ENCODE measurements around the gene MRPL14.

Gene MRPL14

DNA sequence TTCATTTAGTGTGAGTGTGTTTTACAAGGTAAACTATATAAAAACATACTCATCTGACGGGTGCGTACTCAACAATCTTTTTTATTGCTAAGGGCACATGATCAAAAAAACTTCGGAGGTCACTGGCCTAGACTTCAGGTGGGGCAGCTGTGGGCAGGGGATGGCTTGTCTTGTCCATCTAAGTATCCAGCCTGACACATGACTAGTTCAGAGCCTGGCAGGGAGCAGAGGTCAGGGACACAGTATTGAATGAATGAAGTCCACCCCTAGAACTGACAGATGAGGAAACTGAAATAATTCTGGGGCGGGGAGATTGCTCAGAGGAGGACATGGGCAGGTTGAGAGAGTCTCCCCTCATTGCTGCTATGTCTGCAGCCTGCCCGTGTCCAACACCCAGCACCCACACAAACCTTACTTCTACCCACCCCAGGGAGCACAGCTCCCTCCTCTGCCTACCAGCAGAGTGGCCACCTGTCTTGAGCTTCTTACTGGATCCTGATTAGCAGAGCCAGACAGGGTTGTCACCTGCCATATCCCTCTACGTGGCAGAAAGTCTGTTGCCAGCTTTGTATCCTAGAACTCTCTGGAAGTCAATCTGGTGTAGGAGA, 48.9 kb downstream of the MRPL14 start:
- DNase-seq: no peak

DNA sequence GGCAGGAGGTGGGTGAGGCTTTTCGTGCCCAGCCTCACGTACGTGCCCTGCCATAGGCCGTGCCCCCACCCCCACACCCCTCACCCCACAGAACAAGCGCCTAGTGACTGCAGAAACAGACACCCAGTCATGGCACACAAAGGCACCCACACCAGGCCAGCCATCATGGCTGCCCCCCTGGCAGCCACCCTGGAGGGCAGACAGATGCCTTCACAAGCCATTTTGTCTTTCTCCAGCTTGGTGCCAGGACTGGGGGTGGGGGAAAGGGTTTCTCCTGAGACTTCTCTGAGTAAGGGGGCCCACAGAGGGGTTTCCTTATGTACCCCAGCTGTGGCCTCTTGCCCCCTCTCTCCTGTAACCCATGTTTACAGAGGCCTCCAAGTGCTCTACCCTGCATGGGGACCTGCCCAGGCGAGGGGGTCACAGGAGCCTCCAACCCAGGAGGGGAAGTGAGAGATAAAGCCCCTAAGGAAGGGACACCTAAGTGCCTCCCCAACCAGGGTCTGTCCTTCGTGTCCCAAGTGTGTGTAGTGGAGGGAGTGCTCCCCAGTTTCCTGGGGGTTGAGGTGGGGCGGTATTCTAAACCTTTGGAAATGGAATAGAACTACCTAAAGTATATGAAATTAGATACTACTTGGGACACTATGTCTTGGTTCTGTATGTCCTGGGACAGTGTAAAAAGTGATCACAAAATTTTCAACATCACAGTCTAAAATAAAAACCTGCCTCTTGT, 49.9 kb downstream of the MRPL14 start:
- no peak for DNase-seq

DNA sequence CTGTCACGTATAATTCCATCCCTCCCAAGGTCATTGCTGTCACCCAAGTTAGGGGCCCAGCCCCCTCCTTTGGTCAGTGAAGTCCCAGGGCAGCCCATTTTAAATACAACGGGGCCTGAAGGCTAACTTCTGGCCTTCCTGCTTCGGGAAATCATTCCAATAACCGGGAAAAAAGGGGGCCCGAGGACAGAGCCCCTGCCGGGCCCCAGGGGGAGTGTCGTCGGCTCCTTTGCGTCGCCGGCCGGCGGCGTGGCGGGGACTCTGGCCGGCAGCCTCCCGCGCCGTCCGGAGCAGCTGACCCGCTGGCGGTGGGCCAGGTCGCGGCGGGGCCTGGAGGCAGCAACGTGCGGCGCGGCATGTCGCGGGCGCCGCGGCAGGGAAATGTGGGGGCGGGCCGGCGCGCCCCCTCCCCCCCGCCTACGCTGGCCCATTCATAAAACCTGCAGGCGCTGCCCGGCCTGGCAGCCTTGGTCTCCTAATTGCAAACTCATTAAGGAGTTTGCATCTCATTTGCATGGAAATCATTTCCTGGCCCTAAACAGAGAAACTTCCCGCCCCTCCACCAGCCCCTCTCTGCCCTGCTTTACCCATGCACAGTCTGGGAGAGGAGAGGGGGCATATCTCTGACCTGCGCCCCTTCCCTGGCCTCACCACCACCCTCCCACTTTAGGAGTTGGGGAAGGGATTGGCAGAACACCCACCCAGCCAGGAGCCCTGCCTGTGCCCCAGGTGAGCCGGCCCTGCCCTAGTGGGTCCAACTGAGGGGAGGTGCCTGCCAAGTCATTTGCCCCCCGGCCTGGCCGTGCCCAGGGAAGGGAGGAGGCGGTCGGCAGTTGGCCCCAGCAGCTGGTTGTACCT, 50.7 kb downstream of the MRPL14 start:
- DNase-seq: no peak

DNA sequence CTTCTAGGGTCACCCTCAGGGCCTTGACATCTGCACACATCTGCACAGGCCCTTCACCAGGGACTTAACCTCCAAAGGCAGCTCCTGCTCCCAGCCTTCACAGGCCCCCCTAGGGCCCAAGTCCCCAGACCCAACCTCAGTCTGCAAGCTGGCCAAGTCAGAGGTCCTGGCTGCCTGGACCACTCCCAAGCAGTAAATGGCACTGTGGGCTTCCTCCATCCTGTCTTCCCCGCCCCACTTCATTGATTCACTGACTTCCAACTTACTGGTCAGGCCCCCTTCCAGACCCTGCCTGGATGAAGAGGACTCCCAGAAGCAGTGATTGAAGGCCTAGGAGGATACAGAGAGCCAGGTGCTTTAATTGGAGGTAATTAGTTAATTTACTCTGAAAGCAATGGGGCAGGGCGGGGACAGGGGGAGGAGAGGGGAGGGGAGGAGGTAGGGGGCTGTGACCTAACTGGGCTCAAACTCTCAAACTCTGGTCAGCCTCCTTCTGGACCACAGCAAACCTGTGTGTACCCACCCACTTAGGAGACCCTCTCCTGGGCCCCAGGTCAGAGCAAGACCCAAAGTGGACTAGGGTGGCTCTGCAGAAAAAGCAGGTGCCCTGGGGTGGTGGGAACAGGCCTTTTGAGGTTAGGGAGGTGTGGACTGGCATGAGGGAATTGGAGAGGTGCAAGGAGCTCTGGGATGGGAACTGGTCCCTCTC, 51.5 kb downstream of the MRPL14 start:
- no peak for DNase-seq

DNA sequence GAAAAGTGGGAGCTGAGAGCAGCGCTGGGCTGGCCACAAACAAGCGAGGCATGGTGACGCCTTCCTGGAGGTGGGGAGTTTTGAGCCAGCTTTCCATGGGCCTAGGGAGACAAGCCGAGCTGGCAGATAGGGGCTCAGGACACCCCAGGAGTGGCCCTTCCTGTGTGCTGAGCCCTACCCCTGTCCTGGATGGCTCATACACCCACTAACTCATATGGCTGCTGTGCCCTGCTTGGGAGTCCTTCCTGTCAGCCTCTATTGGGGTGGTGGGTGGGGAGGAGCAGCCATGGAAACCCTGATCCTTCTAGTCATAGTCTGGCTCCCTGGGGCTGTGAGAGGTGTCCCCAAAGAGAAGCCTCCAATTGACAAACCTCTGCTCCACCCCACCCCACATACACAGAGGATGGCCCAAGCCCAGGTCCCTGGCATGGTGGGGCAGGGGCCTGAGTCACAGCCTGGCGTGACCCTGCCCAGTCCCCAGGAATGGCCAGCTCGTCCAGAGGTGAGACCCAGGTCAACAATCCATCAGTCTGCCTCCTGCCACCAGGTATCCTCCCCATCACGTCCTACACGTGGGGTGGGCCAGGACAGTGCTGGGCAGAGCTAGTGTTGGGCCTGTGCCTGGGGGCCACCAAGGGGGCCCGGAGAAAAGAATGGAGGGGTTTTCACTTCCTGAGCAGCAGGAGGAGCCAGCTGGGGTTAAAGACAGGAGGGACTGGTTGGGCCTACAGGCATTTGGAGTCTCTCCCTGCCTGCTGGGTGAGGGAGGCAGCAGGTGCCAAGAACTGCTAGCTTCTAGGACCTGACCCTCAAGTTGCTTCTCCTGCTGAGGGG, 52.2 kb downstream of the MRPL14 start:
- DNase-seq: no peak

DNA sequence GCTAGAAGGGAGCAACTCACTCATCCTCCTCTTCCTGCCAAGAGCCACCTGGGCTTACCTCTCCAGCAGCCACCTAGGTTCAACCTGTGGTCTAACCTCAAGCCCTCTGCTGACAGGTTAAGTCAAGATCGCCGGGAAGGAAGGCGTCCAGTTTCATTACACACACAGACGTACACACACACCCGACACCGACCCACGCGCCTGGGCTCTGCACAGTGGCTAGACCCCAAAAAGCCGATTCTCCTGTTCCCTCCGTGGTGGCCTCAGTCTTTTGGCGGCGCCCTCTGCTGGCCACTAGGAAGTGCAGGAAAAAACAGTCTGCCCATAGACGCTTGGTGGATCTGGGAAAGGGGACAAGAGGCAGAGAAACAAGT, 52.8 kb downstream of the MRPL14 start:
- DNase-seq: no peak

DNA sequence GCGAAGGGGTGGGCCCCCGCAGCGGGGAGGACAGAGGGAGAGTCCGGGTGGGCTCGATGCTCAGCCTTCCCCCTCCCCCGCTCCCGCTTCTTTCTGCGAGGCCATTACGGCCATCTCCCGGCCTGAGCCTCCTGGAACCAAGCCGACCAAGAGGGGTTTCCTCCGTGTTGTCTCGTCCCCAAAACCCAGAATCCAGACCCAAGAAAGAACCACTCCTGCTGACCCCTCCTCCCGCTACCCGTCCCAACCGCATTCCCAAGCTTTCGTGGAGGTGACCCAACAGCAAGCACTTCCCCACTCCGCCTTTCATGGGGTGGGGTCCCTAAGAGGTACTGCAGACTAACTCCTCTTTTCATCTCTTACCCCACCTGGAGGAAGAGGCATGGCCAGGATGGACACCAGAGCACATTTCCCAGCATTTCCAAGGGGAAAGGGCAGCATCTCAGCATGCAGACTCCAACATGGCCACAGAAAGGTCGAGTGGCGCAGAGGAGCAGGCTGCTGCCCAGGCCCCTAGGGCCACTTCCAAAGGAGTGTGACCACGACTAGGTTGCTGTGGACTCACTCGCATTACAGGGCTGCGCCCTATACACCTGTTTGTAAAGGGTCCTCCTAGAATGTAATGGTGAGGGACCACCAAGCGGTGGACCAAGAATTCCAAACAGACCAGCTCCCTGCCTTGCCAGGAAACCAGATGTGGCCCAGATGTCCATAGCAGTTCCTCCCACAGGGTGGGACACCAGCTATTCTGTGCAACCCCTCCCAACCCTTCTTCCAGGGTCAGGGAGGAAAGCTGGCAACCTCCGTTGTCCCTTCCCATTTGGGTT, 53.4 kb downstream of the MRPL14 start:
- DNase-seq: no peak

DNA sequence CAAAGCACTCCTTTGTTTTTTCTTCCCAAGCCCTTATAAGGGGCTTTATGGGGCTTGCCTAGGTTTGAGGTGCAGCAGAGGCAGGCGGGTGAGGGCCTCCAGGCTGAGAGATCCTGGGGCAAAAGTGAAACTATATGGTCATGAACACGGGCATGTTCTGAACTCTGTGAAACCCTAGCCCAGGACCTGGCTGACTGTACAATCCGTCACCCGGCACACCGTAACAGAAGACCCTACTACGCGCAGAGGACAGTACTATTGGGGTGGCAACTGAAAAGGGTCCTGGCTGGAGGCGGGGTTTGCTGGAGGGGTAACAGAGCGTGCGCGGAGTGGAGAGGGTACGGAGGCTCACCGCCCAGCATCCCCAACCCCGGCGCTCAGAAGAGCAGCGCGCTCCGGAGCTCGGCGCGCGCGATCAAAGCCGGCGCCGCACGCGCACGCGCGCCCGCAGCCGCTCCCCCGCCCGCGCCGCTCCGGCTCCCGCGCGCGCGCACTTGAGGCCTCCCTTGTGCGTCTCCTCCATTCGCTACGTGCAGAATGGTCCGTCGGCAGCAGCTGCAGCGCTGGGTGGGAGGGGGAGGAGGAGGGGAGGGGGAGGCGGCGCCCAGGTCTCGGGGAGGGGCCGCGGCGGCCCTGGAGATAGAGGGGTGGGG, 54.2 kb downstream of the MRPL14 start:
- no peak for DNase-seq

DNA sequence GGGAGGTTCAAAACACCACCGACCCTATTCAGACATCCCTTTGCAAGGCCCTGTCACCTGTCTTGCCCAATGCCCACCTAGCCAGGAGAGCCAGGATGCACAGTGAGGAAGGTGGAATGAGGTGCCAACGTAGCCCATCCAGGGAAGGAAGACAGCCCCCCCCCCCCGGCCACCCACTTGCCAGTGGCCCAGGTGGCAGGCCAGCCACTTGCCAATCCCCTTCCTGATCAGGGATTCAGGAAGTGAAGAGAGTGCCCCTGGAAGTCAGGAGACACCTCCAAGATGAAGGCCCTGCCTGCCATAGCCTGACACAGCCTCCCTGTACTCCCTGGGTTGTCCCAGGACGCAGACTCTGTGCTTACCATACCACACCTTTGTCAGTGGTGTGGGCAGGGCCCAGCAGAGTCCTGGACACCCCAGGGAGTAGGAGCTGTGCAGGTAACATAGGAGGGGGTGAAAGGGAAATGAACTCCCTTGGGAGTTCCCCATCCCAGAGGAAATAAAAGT, 54.7 kb downstream of the MRPL14 start:
- no peak for DNase-seq

DNA sequence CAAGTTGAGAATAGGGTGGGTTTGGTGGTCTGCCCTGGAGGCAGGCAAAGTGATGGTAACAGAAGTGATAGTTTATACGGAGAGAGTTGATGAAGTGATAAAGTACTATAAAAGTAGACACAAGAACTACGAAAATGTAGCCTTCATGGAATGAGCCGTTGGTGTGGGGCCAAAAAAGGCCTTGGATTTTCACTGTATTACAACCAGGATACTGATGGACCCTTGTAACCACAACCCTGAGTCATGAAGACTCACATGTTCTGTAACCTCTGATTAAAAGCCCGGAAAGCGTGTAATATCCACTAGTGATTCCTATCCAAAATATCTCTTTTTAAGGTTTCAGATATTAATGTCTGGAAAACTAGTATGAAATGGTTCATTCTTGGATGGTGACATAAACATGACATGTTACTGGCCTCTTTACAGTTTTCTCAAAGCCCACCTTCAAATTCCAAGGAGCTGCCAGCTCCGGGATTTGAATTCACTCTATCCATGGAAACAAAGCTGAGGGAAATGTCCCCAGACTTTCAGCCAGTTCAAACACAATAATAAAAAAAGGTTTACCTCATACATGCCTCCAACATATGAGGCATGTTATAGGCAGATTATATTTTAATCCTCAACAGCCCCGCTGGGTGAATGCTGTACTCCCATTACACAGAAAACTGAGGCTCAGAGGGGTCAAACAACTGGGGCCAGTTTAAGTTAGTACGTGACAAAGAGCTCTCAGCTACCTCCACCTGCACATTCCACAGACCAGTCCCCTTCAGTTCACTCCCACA, 55.4 kb downstream of the MRPL14 start:
- no peak for DNase-seq

DNA sequence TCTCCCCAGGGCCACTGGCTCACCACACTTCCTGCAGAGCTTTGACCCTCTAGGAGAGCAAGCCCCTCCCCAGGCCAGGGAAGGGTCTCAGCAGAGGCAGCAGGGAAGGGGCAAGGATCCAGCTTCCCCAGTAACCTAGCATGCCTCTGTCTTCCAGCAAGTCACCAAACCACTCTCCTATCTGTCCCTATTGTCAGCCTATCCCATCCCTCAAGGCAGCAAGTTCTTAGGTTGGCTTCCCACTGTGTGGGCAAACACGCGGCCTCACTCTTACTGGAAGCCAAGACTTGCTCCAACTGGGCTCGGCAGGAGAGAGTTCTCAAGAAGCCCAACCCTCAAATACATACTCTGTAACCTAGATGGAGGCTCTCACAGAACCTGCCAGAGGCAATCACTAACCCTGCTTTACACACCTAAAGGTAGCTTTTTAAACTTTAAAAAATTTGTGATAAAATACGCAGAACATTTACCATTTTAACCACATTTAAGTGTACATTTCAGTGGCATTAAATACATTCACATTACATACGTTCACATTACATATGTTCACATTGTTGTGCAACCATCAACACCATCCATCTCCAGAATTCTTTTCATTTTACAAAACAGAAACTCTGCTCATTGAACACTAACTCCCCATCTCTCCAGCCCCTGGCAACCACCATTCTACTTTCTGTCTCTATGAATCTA, 58.5 kb downstream of the MRPL14 start:
- DNase-seq: no peak

DNA sequence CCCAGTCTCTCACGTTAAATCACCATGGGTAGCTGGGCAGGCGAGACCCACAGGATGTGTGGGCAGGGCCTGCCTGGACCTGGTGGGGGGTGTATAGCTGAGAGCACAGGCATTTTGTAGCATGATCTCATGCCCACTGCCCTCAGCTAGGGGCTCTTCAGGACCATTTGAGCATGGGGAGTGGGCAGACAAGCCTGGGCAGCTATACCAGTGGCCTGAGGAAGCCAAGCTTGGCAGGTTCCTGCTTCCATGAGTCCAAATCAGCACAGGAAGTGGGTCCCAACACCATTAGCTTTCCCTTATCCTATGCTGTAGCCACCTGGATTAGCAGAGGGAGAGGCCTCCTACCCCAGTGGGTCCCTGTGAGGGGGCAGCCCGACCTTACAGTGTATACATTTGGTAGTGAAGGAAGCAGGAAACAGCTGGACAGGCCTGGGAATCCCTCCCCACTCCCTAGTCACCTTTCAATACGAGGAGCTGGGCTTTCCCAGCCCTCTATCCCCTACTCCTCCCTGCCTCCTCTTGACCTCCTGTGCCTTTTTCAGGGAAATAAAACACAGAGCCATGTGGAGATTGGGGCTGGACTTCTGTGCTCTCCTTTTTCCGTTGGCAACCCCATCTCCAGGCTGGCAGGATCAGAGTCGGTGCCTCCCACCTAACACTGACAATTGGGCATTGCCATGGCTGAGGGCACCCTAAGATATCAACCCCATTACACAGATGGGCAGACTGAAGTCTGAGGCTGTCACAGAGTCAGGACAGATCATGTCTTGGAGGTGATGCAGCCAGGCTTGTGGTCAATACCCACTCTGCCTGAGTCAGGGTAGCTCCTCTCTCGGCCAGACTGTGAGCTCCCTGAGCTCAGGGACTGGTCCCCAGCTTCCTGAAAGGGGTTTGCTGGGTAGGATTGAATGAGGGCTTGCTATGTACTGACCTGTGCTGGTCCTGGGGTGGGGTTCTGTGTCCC, 59.8 kb downstream of the MRPL14 start:
- DNase-seq: no peak

DNA sequence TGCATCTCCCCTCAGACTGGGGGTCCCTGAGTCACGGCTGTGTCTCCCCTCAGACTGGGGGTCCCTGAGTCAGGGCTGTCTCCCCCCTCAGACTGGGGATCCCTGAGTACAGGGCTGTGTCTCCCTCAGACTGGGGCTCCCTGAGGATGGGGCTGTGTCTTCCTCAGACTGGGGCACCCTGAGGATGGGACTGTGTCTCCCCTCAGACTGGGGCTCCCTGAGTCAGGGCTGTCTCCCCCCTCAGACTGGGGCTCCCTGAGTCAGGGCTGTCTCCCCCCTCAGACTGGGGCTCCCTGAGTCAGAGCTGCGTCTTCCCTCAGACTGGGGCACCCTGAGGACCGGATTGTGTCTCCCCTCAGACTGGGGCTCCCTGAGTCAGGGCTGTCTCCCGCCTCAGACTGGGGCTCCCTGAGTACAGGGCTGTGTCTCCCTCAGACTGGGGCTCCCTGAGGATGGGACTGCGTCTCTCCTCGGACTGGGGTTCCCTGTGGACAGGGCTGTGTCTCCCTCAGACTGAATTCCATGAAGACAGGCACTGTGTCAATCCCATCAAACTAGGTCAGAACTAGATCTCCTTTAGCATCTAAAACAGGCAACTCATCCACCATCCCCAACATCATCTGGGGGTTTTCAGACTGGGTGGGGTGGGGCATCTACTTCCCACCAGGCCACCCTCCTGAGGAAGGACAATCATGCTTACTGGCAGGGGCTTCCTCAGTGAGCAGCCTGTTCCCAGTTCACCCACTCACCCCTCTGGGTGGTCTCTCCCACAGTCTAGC, 60.7 kb downstream of the MRPL14 start:
- DNase-seq: no peak

DNA sequence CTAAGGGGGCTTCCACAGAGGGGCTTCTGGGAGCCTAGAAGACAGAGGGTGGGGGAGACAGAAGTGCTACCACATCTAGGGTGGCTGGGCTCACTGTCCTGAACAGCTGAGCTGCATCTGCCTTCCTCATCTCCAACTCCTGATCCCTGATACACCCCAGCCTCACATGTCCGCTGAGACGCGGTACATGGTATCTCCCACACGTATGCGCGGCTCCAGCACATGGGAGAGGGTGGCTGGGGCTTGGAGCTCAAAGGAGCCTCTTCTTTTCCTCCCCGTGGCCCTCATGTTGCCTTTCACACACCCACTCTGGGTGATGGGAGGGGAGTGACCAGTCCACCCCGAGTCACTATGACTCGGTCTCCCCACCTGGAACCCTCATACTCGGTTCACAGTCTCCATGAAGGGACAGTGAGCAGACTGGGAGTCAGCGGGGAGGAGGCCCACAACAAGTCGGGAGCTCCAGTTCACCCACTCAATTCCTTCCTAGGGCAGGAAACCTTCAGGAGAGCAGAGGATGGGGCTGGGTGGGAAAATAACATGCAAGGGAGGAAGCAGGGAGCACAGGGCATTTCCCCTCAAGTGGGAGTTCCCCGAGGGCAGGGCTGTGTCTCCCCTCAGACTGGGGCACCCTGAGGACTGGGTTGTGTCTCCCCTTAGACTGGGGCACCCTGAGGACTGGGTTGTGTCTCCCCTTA, 61.7 kb downstream of the MRPL14 start:
- DNase-seq: no peak

DNA sequence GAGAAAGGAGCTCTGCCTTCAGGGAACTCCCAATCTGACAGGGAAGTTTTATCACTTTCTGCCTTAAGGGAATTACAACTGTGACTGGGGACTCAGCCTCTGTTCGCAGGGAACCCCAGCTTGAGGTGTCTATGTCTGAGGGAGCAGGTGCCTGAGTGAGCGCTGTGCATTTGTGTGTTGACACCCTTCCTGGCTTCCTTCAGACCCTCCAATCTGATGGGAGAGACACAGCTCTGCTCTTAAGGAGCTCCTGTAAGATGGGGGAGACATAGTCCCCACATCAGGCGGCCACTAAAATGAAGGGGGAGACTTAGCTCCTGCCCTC, 62.3 kb downstream of the MRPL14 start:
- DNase-seq: no peak

DNA sequence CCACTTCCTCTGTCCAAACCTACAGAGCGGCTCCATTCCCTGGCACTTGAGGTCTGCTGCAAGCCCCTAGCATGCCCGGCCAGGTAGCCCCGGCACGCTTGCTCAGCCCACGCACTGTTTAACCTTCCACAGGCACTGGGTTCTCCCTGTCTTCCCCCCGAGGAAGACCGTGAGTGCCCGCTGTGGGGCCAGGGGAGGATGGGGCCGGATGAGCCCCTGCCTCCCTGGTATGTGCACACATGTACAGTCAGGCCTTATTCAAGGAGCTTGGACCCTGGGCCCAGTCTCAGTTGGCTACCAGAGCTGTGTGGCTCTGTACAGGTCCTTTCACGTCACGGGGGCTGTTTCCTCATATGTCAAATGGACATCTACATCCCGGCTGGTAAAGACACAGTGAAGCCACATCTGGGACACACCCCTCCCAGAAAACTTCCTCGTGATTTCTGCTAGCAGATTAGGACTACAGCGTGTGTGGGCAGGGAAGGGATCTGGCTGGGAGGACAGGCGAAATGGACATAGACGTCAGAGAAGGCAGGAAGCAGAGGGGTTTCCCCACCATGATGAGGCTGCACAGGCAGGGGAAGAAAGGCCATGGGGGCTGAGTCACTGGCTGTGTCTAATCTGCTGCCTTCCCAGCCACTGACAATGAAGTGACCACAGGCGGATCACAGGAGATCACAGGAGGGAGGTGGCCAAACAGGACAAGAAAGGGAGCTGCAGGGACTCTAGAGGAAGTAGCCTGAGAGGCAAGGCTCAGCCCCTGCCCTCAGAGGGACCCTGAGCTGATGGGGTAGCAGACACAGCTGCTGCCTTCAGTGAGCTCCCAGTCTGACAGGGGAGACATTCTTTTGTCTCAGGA, 62.9 kb downstream of the MRPL14 start:
- no peak for DNase-seq
